Measurements from ENCODE around the gene PPP1R16B. TPM values are rescaled to one million over a fixed set of nuclear protein-coding genes. Genes with fewer than 3 reads are reported as not detected.

The PPP1R16B gene
- polyA plus RNA-seq, 2 of the 4 experiments (the other 2 are of a cell fraction) = 0.17 to 0.31 TPM

DNA sequence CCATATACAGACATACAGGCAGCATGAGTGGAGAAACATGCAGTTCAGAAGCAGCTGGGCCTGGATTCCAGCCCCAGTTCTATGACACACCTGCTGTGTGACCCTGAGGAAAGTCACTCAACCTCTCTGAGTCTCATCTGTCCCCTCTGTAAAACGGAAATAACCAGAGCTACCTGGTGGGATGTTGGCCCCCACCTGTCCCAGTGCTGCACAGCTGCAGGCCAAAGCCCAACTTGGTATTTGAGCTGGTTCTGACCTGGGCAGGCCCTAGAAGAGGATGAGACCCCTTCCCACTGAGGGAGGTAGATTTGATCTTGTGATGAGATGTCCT lies 55.5 kb downstream of the PPP1R16B start:
- Histone ChIP-seq H3K4me2 (no peak overlapping the region), H3K27ac (no peak overlapping the region), H3K4me1 (no peaks in the 10 kb centered on the region; the same call in 2 of the 3 replicates), H3K9me3 (no peaks in the 10 kb centered on the region), H3K4me3 (no peak overlapping the region)
- DNase-seq (ENCODE audit: low read depth in 1 of 2, low spot score in 1 of 2) = no peak
- no peak for FAIRE-seq
- ATAC-seq = no peak
- TF ChIP-seq, protein P1, sequence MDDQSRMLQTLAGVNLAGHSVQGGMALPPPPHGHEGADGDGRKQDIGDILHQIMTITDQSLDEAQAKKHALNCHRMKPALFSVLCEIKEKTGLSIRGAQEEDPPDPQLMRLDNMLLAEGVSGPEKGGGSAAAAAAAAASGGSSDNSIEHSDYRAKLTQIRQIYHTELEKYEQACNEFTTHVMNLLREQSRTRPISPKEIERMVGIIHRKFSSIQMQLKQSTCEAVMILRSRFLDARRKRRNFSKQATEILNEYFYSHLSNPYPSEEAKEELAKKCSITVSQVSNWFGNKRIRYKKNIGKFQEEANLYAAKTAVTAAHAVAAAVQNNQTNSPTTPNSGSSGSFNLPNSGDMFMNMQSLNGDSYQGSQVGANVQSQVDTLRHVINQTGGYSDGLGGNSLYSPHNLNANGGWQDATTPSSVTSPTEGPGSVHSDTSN (IDR thresholded peaks at IDR 0.05) = no peak
- TF ChIP-seq FOSL2 (IDR thresholded peaks at IDR 0.05) = no peak
- TF ChIP-seq FOSL2 (CRISPR knock-in tag; IDR thresholded peaks at IDR 0.05) = no peak
- TF ChIP-seq ESRRA (IDR thresholded peaks at IDR 0.05; ENCODE audit: borderline replicate concordance, low read length) = no peak
- TF ChIP-seq RFX5 (IDR thresholded peaks at IDR 0.05) = no peak
- no peak for TF ChIP-seq ZFP36 (IDR thresholded peaks at IDR 0.05; ENCODE audit: borderline replicate concordance, partially characterized antibody)
- TF ChIP-seq, protein P2, sequence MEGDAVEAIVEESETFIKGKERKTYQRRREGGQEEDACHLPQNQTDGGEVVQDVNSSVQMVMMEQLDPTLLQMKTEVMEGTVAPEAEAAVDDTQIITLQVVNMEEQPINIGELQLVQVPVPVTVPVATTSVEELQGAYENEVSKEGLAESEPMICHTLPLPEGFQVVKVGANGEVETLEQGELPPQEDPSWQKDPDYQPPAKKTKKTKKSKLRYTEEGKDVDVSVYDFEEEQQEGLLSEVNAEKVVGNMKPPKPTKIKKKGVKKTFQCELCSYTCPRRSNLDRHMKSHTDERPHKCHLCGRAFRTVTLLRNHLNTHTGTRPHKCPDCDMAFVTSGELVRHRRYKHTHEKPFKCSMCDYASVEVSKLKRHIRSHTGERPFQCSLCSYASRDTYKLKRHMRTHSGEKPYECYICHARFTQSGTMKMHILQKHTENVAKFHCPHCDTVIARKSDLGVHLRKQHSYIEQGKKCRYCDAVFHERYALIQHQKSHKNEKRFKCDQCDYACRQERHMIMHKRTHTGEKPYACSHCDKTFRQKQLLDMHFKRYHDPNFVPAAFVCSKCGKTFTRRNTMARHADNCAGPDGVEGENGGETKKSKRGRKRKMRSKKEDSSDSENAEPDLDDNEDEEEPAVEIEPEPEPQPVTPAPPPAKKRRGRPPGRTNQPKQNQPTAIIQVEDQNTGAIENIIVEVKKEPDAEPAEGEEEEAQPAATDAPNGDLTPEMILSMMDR (IDR thresholded peaks at IDR 0.05) = no peak
- no peak for TF ChIP-seq PHF8 (IDR thresholded peaks at IDR 0.05; ENCODE audit: borderline replicate concordance, low read depth)
- no peak for TF ChIP-seq CBX2 (IDR thresholded peaks at IDR 0.05; ENCODE audit: borderline replicate concordance, low read depth)
- TF ChIP-seq SMC3 (IDR thresholded peaks at IDR 0.05) = no peak
- no peak for TF ChIP-seq BHLHE40 (IDR thresholded peaks at IDR 0.05; ENCODE audit: low read depth, low read length)
- TF ChIP-seq, protein P3, sequence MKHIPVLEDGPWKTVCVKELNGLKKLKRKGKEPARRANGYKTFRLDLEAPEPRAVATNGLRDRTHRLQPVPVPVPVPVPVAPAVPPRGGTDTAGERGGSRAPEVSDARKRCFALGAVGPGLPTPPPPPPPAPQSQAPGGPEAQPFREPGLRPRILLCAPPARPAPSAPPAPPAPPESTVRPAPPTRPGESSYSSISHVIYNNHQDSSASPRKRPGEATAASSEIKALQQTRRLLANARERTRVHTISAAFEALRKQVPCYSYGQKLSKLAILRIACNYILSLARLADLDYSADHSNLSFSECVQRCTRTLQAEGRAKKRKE (CRISPR knock-in tag; IDR thresholded peaks at IDR 0.05; ENCODE audit: low read depth) = no peak
- TF ChIP-seq MAFK (IDR thresholded peaks at IDR 0.05; ENCODE audit: partially characterized antibody) = no peak
- no peak for TF ChIP-seq EHMT2 (IDR thresholded peaks at IDR 0.05; ENCODE audit: low read depth)
- no peak for TF ChIP-seq RAD21 (conservative IDR thresholded peaks at IDR 0.05 in 1 of 2, IDR thresholded peaks at IDR 0.05 in 1 of 2)
- TF ChIP-seq KDM5A (IDR thresholded peaks at IDR 0.05) = no peak
- TF ChIP-seq CHD2 (IDR thresholded peaks at IDR 0.05; ENCODE audit: low read length, partially characterized antibody) = no peak
- TF ChIP-seq HOXB5 (CRISPR knock-in tag; IDR thresholded peaks at IDR 0.05) = no peak
- POLR2A ChIA-PET = no interaction called here
- WGBS (ENCODE audit: missing lambda C conversion rate) = 0% methylated on average over 1 of the region's 1 CpG
- CTCF ChIA-PET = interaction anchor here (0.7 to 4.6 kb wide), 13 partner anchors 10 to 188 kb away, joined by 3 to 14 read pairs (median 3); no protein-coding TSS in a partner anchor

DNA sequence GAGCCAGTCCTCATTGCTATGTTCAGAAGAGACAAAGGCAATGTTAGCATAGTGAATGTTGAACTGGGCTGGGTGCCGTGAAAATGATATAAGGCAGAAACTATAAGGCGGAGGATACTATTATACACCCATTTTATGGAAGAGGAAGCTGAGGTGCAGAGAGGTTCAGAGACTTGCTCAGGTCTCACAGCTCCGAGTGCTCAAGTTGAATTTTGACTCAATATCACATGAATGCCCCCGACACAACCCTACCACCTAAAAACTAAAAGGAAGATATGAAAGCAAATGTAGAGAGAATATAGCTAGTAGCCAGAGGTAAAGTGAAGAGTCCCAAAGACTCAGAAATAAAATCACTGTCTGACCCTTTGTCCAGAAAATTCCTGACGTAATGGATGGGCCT lies 56.7 kb downstream of the PPP1R16B start:
- FAIRE-seq = no peak
- 78% methylated on average over 5 of the region's 5 CpGs for WGBS (ENCODE audit: missing lambda C conversion rate)

More for the DNA sequence above, 56.7 kb downstream of the PPP1R16B start:
- H3K4me1 ChIP-seq = no peaks in the 10 kb centered on the region; the same call in 2 of the 3 replicates
- no peak overlapping the region for H3K27ac ChIP-seq
- ATAC-seq (no peak), DNase-seq (ENCODE audit: low read depth in 1 of 2, low spot score in 1 of 2) (no peak)
- ChIA-PET CTCF (interaction anchor here (0.8 to 4.6 kb wide), 5 partner anchors 10 to 187 kb away, joined by 3 to 14 read pairs (median 3); no protein-coding TSS in a partner anchor), POLR2A (no interaction called here)
- no peaks in the 10 kb centered on the region for H3K9me3 ChIP-seq
- no peak for TF ChIP-seq JUN (IDR thresholded peaks at IDR 0.05)
- TF ChIP-seq TP53 (CRISPR knock-in tag; IDR thresholded peaks at IDR 0.05) = no peak
- no peak for TF ChIP-seq RNF2 (IDR thresholded peaks at IDR 0.05; ENCODE audit: borderline replicate concordance, low read depth)
- no peak for TF ChIP-seq CHD4 (IDR thresholded peaks at IDR 0.05; ENCODE audit: borderline replicate concordance)
- no peak for TF ChIP-seq ZSCAN20 (CRISPR knock-in tag; IDR thresholded peaks at IDR 0.05)
- TF ChIP-seq CBX2 (IDR thresholded peaks at IDR 0.05; ENCODE audit: borderline replicate concordance, low read depth) = no peak
- H3K4me3 ChIP-seq = no peak overlapping the region
- no peak overlapping the region for H3K4me2 ChIP-seq

Data from A549 (cell line).